Natural killer cell treated with Interleukin-12 subunit alpha and Interleukin-12 subunit beta and Interleukin-15 and Interleukin-18, amount 100 ng/mL, for 72 hours (primary cell): ENCODE results near the gene WFDC1. TPM values are rescaled to one million over a fixed set of nuclear protein-coding genes. Genes with fewer than 3 reads are reported as not detected.

Experiments
- ATAC-seq, 2 donors: fragments of 150-1000 bp; cut with Tn5 transposase in 1 of 2; sonication (Bioruptor Pico), chemical (Tn5 transposase) in 1 of 2; 2 replicates each; pipeline ENCODE4 v1.10.0; 2021
- DNase-seq: peaks from one replicate; pipeline ENCODE4 v3.0.0; 2022; ENCODE audit warnings: low spot score
- H3K27ac Mint-ChIP-seq, 2 donors: 1 replicate in 1 of 2; 2 replicates in 1 of 2; pipeline ENCODE4 v1.8.0; 2022; ENCODE audit warnings: mixed read lengths in 2 of 2, mild to moderate bottlenecking in 1 of 2, moderate library complexity in 1 of 2
- H3K27me3 Mint-ChIP-seq, 2 donors: 1 replicate in 1 of 2; 2 replicates in 1 of 2; pipeline ENCODE4 v1.8.0; 2022; ENCODE audit warnings: mixed read lengths in 2 of 2
- H3K36me3 Mint-ChIP-seq: one replicate; pipeline ENCODE4 v1.8.0; 2022; ENCODE audit warnings: mixed read lengths
- H3K4me1 Mint-ChIP-seq, 2 donors: 1 replicate in 1 of 2; 2 replicates in 1 of 2; pipeline ENCODE4 v1.8.0; 2022; ENCODE audit warnings: low read depth in 2 of 2, mixed read lengths in 2 of 2, mild to moderate bottlenecking in 1 of 2
- H3K4me3 Mint-ChIP-seq: one replicate; pipeline ENCODE4 v1.8.0; 2022; ENCODE audit warnings: mixed read lengths
- H3K9me3 Mint-ChIP-seq: 2 replicates; pipeline ENCODE4 v1.8.0; 2022; ENCODE audit warnings: mixed read lengths
- total RNA-seq, 2 donors: library from RNA; stranded (reverse); gene quantifications; one replicate each; pipeline ENCODE4 v1.2.3, GENCODE V29; 2022

The WFDC1 gene
- total RNA-seq, 2 donors from 2014 or later: not detected

DNA sequence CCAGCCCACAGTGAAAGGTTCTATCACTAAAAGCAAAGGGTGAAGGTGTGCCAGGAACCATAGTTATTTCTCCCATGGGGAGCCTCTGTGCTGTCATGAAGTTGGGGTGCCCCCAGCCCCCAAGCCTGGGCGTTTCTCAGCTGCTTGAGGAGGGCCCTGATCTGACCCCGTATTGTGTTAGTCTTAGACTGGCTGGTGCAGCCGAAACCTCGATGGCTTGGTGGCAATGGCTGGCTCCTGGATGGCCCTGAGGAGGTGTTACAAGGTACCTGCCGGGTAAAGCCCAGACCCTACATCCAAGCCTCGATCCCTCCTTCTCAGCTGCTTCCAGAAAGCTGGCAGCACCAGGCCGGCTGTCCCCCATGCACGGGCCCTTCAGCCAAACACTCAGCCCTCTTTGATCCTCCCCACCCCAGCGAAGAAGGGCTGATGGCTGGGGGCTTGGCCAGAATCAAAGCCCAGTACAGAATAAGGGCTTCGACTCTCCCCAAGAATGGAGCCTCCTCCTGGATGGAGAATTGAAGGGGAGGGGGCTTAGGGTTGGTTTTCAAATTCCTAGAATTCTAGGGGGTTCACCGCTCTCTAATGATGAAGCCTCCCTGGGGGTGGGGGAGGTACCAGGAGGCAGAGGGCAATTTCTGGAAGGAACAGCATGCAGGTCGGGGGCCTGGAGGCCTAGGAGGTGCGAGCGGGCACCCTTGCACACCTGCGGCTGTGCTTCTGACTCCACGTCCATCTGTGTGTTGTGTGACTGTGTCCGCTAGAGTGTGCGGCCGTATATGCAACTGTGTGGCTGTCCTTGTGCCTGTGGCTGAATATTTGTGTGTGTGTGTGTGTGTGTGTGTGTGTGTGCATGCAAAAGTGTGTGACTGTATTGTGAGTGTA, 23.7 kb downstream of the WFDC1 start:
- no peak overlapping the region for H3K4me3 Mint-ChIP-seq
- no peak overlapping the region for H3K27ac Mint-ChIP-seq
- no peaks in the 10 kb centered on the region for H3K4me1 Mint-ChIP-seq
- ATAC-seq: no peak
- H3K36me3 Mint-ChIP-seq: no peaks in the 10 kb centered on the region
- no peak for DNase-seq
- H3K9me3 Mint-ChIP-seq: no peaks in the 10 kb centered on the region
- H3K27me3 Mint-ChIP-seq: peaks cover 9 to 12% of the 10 kb centered on the region in 2 donors

DNA sequence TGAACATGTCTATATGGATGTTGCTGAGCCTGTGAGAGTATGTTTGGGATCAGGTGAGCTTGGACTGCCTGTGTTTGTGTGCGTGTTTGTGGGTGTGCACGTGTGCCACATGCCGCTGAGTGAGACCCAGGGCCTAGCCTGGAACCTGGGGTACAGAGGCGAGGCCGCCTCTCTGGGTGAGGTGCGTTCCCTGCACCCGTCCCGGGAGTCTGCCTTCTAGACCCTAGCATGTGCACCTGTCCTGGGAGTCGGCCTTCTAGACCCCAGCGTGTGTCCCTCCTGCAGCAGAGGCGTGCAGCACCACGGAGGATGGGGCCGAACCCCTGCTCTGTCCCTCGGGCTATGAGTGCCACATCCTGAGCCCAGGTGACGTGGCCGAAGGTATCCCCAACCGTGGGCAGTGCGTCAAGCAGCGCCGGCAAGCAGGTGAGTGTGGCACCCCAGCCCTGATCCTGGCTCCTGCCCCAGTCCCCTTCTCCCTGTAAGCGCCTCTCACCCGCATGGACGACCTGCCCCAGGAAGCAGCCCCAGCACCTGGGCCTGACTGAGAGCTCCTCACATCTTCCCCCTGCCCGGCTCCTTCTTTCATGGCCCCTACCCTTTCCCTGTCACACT, 24.6 kb downstream of the WFDC1 start:
- Mint-ChIP-seq H3K36me3 (no peaks in the 10 kb centered on the region), H3K9me3 (no peaks in the 10 kb centered on the region), H3K27ac (no peak overlapping the region), H3K27me3 (peaks cover 9% of the 10 kb centered on the region in 2 donors), H3K4me3 (no peak overlapping the region), H3K4me1 (no peaks in the 10 kb centered on the region)
- DNase-seq (no peak), ATAC-seq (peak; percentile 29 to 50)

DNA sequence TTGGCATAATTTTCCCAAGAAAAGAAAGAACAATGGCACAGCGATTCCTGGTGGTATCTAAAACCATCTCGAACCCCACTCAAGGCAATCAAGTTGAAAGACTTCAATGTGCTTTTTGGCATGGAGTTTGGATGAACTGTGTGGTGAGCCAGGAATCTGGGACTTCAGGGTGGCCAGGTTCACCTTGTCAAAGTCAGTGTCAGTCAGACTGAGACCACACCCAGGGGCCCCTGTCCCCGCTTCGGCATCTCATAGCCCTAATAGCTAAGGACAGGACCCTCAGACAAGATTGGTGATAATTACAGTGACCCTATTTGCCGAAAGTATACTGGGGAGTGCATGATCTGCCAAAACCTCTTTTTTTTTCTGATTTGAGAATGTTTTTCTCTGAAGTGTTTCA, 25.8 kb downstream of the WFDC1 start:
- Mint-ChIP-seq H3K9me3 (no peaks in the 10 kb centered on the region), H3K4me1 (no peaks in the 10 kb centered on the region), H3K4me3 (no peak overlapping the region), H3K27me3 (peaks cover 4 to 5% of the 10 kb centered on the region in 2 donors), H3K36me3 (no peaks in the 10 kb centered on the region), H3K27ac (no peak overlapping the region)
- DNase-seq (no peak), ATAC-seq (no peak)

DNA sequence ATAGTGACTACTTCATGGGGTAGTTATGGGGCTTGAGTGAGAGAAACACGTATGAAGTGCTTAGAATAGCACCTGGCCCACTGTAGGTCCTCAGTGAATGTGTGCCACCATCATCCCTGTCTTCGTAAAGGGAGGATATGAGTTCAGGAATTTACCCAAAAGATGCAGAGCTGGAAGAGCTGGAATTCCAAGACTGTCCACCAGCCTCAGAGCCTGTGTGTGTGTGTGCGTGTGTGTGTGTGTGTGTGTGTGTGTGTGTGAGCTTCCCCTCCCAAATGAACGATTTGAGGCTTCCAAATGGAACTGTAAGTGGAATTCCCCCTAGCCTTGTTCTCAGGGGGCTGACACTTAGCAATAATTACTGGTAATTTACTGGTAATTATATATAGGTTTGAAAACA, 27.3 kb downstream of the WFDC1 start:
- DNase-seq (no peak), ATAC-seq (no peak)
- H3K27me3 Mint-ChIP-seq: no peaks in the 10 kb centered on the region
- H3K36me3 Mint-ChIP-seq: no peaks in the 10 kb centered on the region
- H3K4me1 Mint-ChIP-seq: no peaks in the 10 kb centered on the region
- H3K4me3 Mint-ChIP-seq: no peak overlapping the region
- no peak overlapping the region for H3K27ac Mint-ChIP-seq
- H3K9me3 Mint-ChIP-seq: no peaks in the 10 kb centered on the region

DNA sequence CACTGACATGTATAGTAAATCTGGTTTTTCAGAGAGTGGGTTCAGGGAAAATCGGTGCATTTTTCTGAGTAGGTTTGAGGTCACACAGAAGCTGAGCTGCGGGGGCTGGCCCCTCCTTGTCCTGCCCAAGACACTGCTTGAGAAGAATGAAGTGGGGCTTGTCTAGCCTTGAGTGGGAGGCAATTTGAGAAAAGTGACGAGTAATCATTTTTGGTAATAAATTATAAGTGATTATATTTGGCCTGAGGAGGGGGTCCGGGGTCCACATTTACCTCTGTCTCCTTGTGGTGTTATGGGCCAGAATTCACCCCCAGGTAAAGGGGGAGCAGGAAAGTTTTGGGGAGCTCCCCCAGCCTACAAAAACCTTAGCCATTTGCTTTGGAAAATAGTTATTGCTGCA, 28.1 kb downstream of the WFDC1 start:
- H3K27ac Mint-ChIP-seq: no peak overlapping the region
- no peaks in the 10 kb centered on the region for H3K36me3 Mint-ChIP-seq
- H3K4me3 Mint-ChIP-seq: no peak overlapping the region
- H3K4me1 Mint-ChIP-seq: no peaks in the 10 kb centered on the region
- no peaks in the 10 kb centered on the region for H3K27me3 Mint-ChIP-seq
- DNase-seq (no peak), ATAC-seq (no peak)
- no peaks in the 10 kb centered on the region for H3K9me3 Mint-ChIP-seq

DNA sequence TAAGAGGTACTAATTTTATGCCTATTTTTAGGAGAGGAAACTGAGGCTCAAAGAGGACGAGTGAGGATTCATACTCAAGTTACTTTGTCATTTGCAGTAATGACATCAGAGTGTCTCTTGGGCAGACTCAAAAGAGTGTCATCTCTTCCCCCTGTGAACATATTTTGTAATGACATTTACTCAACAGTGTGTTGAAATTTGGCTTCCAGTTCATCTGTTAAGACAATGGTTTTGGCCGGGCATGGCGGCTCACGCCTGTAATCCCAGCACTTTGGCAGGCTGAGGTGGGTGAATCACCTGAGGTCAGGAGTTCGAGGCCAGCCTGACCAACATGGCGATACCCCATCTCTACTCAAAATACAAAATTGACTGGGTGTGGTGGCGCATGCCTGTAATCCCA, 28.9 kb downstream of the WFDC1 start:
- no peaks in the 10 kb centered on the region for H3K36me3 Mint-ChIP-seq
- ATAC-seq (no peak), DNase-seq (no peak)
- H3K27me3 Mint-ChIP-seq: no peaks in the 10 kb centered on the region
- no peak overlapping the region for H3K27ac Mint-ChIP-seq
- H3K4me3 Mint-ChIP-seq: no peak overlapping the region
- H3K4me1 Mint-ChIP-seq: no peaks in the 10 kb centered on the region
- no peaks in the 10 kb centered on the region for H3K9me3 Mint-ChIP-seq

DNA sequence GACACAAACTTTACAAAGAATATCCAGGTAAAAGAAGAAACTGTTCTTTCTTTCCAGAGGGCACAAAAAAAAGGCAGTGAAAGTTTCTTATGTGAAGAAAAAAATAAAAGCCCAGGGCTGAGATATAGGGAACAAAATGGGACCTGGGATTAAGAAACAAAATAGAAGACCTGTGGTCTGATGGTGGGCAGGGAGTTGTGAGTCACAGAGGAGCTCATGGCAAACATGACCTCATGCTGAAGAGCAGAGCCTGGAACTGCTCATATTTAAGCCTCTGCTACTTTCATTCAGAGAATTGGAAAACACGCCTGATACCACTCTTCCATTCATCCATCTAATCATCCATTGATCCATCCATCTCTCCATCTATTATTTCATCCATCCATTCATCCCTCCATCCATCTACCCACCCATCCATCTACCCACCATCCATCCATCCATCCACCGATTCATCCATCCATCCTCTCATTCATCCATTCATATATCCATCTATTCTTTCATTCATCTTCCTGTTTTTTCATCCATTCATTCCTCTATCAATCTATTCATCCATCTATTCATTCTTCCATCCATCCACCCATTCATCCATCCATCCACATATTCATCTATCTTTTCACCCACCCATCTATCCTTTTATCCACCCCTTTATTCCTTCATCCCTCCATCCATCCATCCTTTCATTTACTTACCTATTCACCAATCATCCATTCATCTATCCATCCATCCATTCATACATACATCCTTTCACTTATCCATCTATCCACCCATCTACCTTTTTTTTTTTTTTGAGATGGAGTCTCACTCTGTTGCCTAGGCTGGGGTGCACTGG, 30.0 kb downstream of the WFDC1 start:
- no peak overlapping the region for H3K27ac Mint-ChIP-seq
- H3K4me1 Mint-ChIP-seq: no peaks in the 10 kb centered on the region
- no peak for ATAC-seq

DNA sequence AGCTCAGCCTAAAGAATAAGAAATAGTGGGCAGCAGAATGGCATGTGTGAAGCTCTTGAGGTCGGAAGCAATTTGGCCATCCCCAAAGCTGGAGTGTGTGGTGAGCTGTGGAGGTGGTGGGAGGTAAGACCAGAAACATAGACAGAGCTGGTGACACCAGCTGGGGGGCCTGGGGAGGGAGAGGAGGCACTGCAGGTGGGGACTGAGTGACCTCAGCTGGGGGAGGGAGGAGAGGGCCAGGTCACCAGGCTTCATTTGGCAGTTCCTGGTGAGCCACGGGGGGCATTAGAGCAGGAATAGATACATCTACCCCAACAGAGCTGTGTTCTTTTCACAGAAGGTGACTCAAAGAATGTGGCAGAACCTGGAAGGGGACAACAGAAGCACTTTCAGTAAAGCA, 31.9 kb downstream of the WFDC1 start:
- Mint-ChIP-seq H3K36me3 (no peaks in the 10 kb centered on the region), H3K4me3 (no peak overlapping the region), H3K27ac (no peak overlapping the region), H3K9me3 (no peaks in the 10 kb centered on the region), H3K4me1 (no peaks in the 10 kb centered on the region), H3K27me3 (no peaks in the 10 kb centered on the region)
- ATAC-seq: no peak
- DNase-seq: no peak

More for the DNA sequence above, 30.0 kb downstream of the WFDC1 start:
- Mint-ChIP-seq H3K4me3 (no peak overlapping the region), H3K36me3 (no peaks in the 10 kb centered on the region), H3K27me3 (no peaks in the 10 kb centered on the region), H3K9me3 (no peaks in the 10 kb centered on the region)
- no peak for DNase-seq

DNA sequence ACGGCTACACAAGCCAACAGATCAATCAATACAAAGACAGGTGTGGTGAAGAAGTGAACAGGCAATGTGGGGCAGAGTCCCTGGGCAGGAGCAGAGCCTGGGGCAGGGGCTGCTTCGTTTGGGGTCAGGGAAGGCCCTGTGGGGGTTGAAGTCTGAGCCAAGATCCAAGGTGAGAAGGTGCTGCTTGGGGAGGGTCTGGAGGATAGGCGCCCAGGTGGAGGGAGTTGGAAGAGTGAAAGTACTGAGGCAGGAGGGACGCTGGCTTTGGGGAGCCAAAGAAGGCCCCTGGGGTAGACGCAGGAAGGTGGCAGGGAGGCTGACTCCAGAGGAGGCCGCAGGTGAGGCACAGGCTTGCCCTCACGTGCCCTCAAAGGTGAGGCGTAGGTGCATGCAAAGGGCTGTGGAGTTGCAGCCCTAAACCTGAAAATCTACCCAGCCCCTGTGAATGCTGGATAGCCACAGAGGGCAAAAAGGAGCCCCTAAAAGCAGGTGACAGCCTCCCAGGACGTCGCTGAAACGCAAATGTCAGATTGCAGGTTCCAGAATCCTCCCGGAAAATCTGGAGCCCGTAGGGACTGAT, 33.3 kb downstream of the WFDC1 start:
- no peak overlapping the region for H3K27ac Mint-ChIP-seq
- H3K27me3 Mint-ChIP-seq: no peaks in the 10 kb centered on the region
- DNase-seq (no peak), ATAC-seq (no peak)
- no peak overlapping the region for H3K4me3 Mint-ChIP-seq
- H3K4me1 Mint-ChIP-seq: no peaks in the 10 kb centered on the region
- H3K36me3 Mint-ChIP-seq: no peaks in the 10 kb centered on the region
- H3K9me3 Mint-ChIP-seq: no peaks in the 10 kb centered on the region

DNA sequence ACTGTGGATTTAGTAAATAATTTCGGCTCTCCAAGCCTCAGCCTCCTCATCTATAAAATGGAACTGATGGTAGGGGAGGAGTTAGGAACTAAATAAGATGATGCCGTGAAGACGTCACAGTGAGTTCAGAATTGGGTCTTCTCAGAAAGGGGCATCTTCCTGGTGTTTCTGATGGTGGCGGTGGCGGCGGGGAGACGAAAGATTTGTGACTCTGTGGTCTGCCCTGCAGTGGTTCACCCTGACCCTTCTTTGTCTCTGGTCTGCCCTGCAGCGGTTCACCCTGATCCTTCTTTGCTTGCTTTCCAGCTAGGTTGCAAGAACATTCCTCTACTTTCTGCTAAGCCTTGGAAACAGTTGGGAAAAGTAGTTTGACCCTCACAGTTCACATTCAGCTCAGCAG, 34.3 kb downstream of the WFDC1 start:
- no peaks in the 10 kb centered on the region for H3K4me1 Mint-ChIP-seq
- H3K4me3 Mint-ChIP-seq: no peak overlapping the region
- H3K9me3 Mint-ChIP-seq: no peaks in the 10 kb centered on the region
- no peak for DNase-seq
- H3K36me3 Mint-ChIP-seq: no peaks in the 10 kb centered on the region
- ATAC-seq: no peak
- H3K27me3 Mint-ChIP-seq: peaks cover 0 to 2% of the 10 kb centered on the region in 2 donors
- H3K27ac Mint-ChIP-seq: no peak overlapping the region

DNA sequence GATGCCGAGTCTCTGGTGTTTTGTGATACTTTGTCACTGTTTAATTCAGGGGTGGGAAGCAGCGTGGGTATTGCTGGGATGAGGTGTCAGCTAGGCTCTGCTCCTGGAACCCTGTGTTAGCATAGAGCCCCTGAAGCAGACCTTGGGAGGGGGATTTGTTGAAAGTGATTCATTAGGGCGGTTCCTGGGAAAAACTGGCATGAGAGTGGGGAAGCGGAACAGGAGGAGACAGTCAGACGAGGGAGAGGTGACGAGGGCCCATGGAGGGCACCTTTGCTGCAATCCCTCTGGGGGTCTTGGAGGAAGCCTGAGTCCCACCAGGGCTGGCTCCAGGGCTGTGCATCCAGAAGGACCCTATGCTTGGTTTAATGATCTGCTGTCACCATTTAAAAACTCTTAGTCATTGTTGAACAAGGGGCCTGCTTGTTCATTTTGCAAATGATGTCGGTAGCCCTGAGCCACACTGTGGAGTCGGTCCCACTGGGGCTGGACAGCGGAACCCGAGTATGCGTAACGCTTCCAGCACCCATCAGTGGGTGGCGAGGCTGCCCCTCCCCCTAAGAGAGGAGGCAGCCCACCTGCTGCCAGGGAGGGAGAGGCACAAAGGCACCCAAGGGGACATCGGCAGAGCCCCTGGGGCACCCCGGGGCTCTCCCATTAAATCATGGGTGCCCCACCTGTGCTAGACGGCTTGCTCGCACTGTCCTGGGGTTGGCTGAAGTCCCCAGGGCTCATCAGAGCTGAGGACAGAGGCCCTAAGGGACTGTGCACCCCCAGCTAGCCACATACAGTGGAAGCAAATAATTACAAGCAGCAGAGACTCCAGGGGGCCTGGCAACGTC, 35.4 kb downstream of the WFDC1 start:
- Mint-ChIP-seq H3K9me3 (no peaks in the 10 kb centered on the region), H3K27me3 (peaks cover 2 to 3% of the 10 kb centered on the region in 2 donors), H3K4me3 (no peak overlapping the region), H3K4me1 (no peaks in the 10 kb centered on the region), H3K27ac (no peak overlapping the region), H3K36me3 (peaks cover under 1% of the 10 kb centered on the region)
- DNase-seq (no peak), ATAC-seq (no peak)

DNA sequence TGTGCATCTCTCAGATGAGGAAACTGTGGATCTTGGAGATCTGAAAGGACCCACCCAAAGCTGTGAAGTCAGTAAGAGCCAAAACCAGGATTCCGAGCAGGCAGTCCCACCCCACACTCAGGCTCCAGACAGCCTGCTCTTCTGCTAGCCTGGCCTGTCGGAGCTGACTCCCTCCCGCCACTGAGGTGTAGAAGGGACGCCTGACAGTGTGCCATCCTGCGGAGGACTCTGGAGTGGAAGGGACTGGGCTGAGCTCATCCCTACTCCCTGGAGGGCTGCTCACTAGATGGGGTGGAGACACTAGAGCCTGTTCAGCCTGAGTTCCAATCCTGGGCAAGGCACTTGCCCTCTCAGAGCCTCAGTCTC, 36.0 kb downstream of the WFDC1 start:
- Mint-ChIP-seq H3K4me1 (no peaks in the 10 kb centered on the region), H3K4me3 (no peak overlapping the region), H3K36me3 (peaks cover 6% of the 10 kb centered on the region), H3K27ac (no peak overlapping the region), H3K9me3 (no peaks in the 10 kb centered on the region), H3K27me3 (peaks cover 2 to 9% of the 10 kb centered on the region in 2 donors)
- no peak for DNase-seq
- no peak for ATAC-seq
